SK-N-MC (cell line): ENCODE measurements around the gene KCNQ4.

Experiments
- DNase-seq: peaks from one replicate; pipeline ENCODE4 v3.0.0-alpha.2; 2011; ENCODE audit warnings: low read depth, low spot score
- H3K27ac ChIP-seq: fragments of 200-600 bp; sonication (generic); 2 replicates; pipeline ENCODE4 v1.5.1; 2016; ENCODE audit warnings: mixed run types
- H3K36me3 ChIP-seq: fragments of 200-600 bp; sonication (generic); 2 replicates; pipeline ENCODE4 v1.6.1; 2017; ENCODE audit warnings: antibody characterized with exemption, low read length, mixed read lengths; ENCODE audit not compliant: insufficient read depth
- H3K4me3 ChIP-seq: fragments of 200-600 bp; sonication (generic); 2 replicates; pipeline ENCODE4 v1.5.1; 2016
- H3K9ac ChIP-seq: fragments of 200-600 bp; sonication (generic); 2 replicates; pipeline ENCODE4 v1.8.0; 2017; ENCODE audit warnings: mixed run types, mixed read lengths; ENCODE audit not compliant: insufficient read length
- H3K9me3 ChIP-seq: fragments of 200-600 bp; sonication (generic); 2 replicates; pipeline ENCODE4 v1.6.1; 2017; ENCODE audit warnings: low read depth, mild to moderate bottlenecking, antibody characterized with exemption, low read length, moderate library complexity, mixed read lengths
- EZH2 ChIP-seq: fragments of 200-600 bp; sonication (generic); IDR thresholded peaks from one replicate; pipeline ENCODE4 v1.6.1; 2017; ENCODE audit warnings: antibody characterized with exemption
- FOXP2 ChIP-seq: optimal IDR thresholded peaks from 2 replicates; pipeline ENCODE3; 2011; ENCODE audit warnings: mild to moderate bottlenecking, moderate library complexity; ENCODE audit not compliant: insufficient read depth; ENCODE audit errors: extremely low read length, control extremely low read depth
- POLR2AphosphoS5 ChIP-seq: IDR thresholded peaks from 2 replicates; pipeline ENCODE4 v1.6.1; 2012; ENCODE audit warnings: mild to moderate bottlenecking, low read depth, low read length, borderline replicate concordance

Gene KCNQ4

DNA sequence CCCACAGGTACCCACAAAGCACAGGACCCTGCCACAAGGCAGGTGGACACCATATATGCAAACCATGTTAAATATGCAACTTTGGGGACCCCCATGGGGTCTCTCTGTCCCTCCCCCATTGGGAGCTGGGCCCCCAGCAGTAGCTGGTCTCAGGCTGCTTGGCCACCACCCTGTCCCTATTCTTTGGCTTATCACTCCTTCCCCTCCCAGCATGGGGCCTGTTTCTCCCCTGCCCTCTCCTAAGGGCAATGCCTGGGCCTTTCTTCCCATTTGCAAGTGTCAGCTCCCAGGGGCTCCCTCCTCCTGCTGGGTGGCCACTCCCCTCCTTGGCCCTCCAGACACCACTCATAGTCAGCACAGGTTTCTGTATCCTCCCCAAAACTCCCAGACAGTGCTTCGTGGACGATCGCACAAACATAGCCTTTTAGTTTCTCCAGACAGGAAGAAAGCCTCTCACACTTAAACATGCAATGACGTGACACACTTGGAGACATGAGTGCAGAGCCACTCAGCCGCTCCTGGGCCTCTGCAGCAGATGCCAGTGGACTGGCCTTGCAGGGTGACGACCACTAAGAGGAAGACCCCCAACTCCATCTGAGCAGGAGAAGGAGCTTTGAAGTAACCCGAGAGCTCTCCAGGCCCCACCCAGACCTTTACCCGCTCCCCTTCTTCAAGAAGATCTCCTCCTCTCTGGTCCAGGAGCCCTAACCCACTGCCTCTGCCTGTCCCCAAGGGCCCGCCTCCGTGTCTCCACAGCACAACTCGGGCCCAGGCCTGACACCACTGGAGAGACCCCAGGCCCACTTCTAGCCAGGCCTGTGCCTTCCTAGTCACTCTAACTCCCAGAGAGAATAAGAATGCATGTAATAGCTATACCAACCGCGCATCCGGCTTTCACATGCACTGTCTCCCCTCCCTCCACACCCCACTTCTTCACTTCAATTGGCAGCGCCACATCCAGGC, 55.7 kb downstream of the KCNQ4 start:
- Histone ChIP-seq H3K9me3 (no peaks in the 10 kb centered on the region), H3K36me3 (no peaks in the 10 kb centered on the region), H3K9ac (no peak overlapping the region), H3K4me3 (no peak overlapping the region), H3K27ac (no peak overlapping the region)
- TF ChIP-seq POLR2AphosphoS5, result no peak
- no peak for TF ChIP-seq EZH2
- no peak for TF ChIP-seq FOXP2
- no peak for DNase-seq

DNA sequence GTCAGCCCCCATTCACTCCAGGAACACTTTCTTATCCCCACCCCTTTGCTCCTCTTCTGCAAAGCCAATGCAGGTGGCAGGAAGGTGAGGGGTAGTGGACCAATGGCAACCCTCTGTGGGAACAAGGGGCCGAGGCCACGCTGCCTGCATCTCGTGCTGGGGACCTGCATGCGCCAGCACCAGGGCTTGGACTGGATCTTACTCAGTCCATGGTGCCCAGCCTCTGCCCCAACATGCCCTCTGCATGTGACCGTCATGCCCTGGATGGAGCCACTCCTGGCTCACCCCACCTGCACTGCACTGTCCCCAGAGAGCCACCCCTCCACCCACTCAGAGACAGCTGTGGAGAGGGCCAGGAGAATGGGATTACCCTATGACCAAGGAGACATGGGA, 56.4 kb downstream of the KCNQ4 start:
- Histone ChIP-seq H3K9me3 (no peaks in the 10 kb centered on the region), H3K36me3 (no peaks in the 10 kb centered on the region), H3K4me3 (no peak overlapping the region), H3K27ac (no peak overlapping the region), H3K9ac (no peak overlapping the region)
- TF ChIP-seq EZH2, result no peak
- TF ChIP-seq POLR2AphosphoS5, result no peak
- TF ChIP-seq FOXP2, result no peak
- DNase-seq, result no peak

DNA sequence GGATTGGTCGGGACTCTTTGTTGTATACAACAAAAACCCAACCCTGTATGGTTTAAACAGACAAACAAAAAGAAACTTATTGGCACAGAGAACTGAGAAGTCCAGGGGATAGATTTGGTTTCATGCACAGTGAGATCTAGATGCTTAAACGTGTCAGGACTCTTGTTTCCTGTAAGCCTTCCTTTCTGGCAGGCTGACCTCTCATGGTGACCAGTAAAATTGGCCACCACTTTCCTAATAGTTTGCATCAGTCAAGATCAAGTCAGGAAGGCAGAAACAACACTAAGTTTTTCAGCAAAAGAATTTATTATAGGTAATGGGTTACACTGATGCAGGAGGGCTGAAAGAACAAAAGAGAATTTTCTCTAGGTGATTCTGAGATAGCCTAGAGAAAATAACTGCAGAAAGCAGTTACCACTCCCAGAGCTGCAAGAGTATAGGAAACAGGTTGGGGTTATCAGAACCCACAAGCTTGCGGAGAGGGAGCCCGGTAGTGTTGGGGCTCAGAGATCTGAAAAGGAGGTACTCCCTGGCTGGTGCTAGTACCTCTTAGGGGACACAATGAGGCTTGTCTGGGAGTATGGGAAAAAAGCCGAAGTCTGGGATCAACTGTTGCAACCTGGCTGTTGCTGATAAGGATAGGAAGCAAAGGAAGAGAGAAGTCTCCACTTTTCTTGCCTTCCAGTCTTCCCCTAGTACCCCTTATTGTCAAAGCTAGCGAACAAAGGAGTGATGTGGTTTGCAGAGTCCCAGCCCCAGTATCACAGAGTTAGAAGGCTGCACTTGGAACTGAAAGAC, 57.1 kb downstream of the KCNQ4 start:
- DNase-seq, result no peak
- H3K4me3 ChIP-seq, result no peak overlapping the region
- no peak overlapping the region for H3K27ac ChIP-seq
- H3K9me3 ChIP-seq, result no peaks in the 10 kb centered on the region
- TF ChIP-seq POLR2AphosphoS5 (no peak), FOXP2 (no peak), EZH2 (no peak)
- H3K9ac ChIP-seq, result no peak overlapping the region
- no peaks in the 10 kb centered on the region for H3K36me3 ChIP-seq

DNA sequence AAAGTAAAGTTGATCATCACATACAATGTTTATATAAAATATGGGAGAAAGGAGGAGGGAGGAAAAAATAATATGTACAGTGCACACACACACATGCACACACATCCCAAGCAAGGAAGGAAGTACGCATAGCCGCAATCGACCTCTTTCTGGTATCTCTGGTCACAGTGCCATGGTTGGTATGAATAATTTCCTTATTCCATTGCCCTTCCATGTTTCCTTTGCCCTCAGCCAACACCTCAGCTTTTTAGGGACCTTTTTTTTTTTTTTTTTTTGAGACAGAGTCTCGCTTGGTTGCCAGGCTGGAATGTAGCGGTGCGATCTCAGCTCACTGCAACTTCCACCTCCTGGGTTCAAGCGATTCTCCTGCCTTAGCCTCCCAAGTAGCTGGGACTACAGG, 58.0 kb downstream of the KCNQ4 start:
- DNase-seq, result no peak
- H3K9ac ChIP-seq, result no peak overlapping the region
- TF ChIP-seq POLR2AphosphoS5 (no peak), EZH2 (no peak), FOXP2 (no peak)
- H3K9me3 ChIP-seq, result no peaks in the 10 kb centered on the region
- no peak overlapping the region for H3K27ac ChIP-seq
- no peak overlapping the region for H3K4me3 ChIP-seq
- H3K36me3 ChIP-seq, result no peaks in the 10 kb centered on the region

DNA sequence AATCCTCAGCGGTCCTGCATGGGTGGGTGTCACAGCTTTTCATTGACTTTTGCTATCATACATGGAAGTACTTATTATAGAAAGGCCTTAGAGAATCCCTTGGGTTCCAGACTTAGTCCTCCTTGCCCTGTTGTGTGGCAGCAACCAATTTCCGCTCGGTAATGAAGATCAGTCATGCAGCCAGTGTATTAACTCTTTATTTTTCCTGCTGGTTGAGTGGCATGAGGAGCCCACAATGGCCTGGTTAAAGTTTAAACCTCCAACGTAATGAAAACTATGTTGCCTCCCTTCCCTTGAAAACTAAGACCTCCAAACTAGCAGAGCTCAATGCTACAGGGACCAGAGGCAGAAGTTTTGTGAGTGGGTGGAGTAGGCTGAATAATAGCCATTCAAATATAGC, 58.6 kb downstream of the KCNQ4 start:
- Histone ChIP-seq H3K36me3 (no peaks in the 10 kb centered on the region), H3K9ac (no peak overlapping the region), H3K27ac (no peak overlapping the region), H3K9me3 (no peaks in the 10 kb centered on the region), H3K4me3 (no peak overlapping the region)
- no peak for DNase-seq
- TF ChIP-seq POLR2AphosphoS5 (no peak), FOXP2 (no peak), EZH2 (no peak)

DNA sequence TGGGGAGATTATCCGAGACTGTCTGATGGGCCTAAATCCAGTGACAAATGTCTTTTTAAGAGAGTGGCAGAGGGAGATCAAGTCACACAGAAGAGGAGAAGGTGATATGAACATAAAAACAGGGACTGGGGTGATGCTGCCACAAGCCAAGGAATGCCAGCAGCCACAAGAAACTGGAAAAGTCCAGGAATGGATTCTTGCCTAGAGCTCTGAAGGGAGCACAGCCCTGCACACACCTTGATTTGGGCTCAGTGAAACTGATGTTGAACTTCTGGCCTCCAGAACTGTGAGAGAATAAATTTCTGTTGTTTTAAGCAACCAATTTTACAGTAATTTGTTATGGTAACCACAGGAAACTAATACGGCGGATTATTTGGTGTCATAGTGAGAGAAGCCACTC, 59.1 kb downstream of the KCNQ4 start:
- no peaks in the 10 kb centered on the region for H3K9me3 ChIP-seq
- H3K9ac ChIP-seq, result no peak overlapping the region
- H3K27ac ChIP-seq, result no peak overlapping the region
- DNase-seq, result no peak
- H3K36me3 ChIP-seq, result no peaks in the 10 kb centered on the region
- TF ChIP-seq POLR2AphosphoS5, result no peak
- no peak for TF ChIP-seq FOXP2
- no peak for TF ChIP-seq EZH2
- no peak overlapping the region for H3K4me3 ChIP-seq

DNA sequence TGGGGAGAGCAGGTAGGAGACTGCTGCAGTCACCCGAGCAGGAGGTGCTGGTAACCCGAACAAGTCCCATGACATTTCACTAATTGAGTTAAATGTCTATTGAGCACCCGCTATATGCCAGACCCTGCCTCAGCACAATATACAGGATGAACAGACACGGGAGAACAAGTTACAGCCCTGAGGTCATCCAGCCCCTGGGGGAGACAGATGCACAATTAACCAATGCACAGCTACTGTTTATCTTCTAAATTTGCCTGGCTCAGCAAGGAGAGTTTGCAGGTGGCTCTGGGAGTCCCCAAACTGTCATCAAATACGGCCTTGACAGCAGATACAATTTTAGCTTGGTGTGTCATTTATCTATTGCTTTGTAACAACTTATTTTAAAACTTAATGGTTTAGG, 60.5 kb downstream of the KCNQ4 start:
- Histone ChIP-seq H3K27ac (no peak overlapping the region), H3K4me3 (no peak overlapping the region), H3K9me3 (no peaks in the 10 kb centered on the region), H3K36me3 (no peaks in the 10 kb centered on the region), H3K9ac (no peak overlapping the region)
- no peak for DNase-seq
- TF ChIP-seq EZH2 (no peak), FOXP2 (no peak), POLR2AphosphoS5 (no peak)
